ENCODE results near the gene KDM3A. TPM values are rescaled to one million over a fixed set of nuclear protein-coding genes. Genes with fewer than 3 reads are reported as not detected.
A peak's percentile ranks its signal among the peaks of the same experiment; 100 is the strongest.

KDM3A gene
- polyA plus RNA-seq, 1 of the 3 experiments (the other 2 are of a cell fraction): 13.7 TPM

- no peak overlapping the region for H3K9ac ChIP-seq
- peaks cover 23% of the 10 kb centered on the region for H3F3A ChIP-seq (replicated peaks; ENCODE audit: insufficient read depth)
- H2AFZ ChIP-seq (ENCODE audit: low read depth): no peak overlapping the region
- no peak overlapping the region for H3K4me2 ChIP-seq
- H3K27me3 ChIP-seq (ENCODE audit: insufficient read depth): no peaks in the 10 kb centered on the region
- peaks cover 10% of the 10 kb centered on the region for H3K79me2 ChIP-seq (ENCODE audit: insufficient read depth)
- H4K20me1 ChIP-seq (ENCODE audit: insufficient read depth): peaks cover 22% of the 10 kb centered on the region
- no peak overlapping the region for H3K27ac ChIP-seq (ENCODE audit: low read depth in 2 of 2, low read length in 1 of 2)
- no peak overlapping the region for H3K4me3 ChIP-seq (ENCODE audit: low read depth in 2 of 2, low read length in 1 of 2)
- peaks cover 76 to 81% of the 10 kb centered on the region in 2 experiments for H3K36me3 ChIP-seq (replicated peaks in 1 of 2; ENCODE audit: control insufficient read depth in 1 of 2, insufficient read depth in 2 of 2, low read length in 1 of 2)
- ChIA-PET CTCF (no interaction called here), POLR2A (no interaction called here)
- no peaks in the 10 kb centered on the region for H3K9me2 ChIP-seq
- TF ChIP-seq ZBTB33 (IDR thresholded peaks at IDR 0.05; ENCODE audit: borderline replicate concordance, low read depth) (no peak), FOSL2 (IDR thresholded peaks at IDR 0.05; ENCODE audit: borderline replicate concordance, low read depth) (peak; percentile 16; the same call in 1 of the 2 replicates), NFIC (IDR thresholded peaks at IDR 0.05; ENCODE audit: borderline replicate concordance) (no peak)
- TF ChIP-seq, protein P1, sequence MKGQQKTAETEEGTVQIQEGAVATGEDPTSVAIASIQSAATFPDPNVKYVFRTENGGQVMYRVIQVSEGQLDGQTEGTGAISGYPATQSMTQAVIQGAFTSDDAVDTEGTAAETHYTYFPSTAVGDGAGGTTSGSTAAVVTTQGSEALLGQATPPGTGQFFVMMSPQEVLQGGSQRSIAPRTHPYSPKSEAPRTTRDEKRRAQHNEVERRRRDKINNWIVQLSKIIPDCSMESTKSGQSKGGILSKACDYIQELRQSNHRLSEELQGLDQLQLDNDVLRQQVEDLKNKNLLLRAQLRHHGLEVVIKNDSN (IDR thresholded peaks at IDR 0.05; ENCODE audit: borderline replicate concordance, low read depth): no peak
- H3K9me3 ChIP-seq: no peaks in the 10 kb centered on the region
- no peak for DNase-seq
- peaks cover 0 to 16% of the 10 kb centered on the region in 2 experiments; a peak in 2 of 4 replicates for H3K4me1 ChIP-seq (ENCODE audit: control insufficient read depth in 1 of 2, insufficient read depth in 2 of 2, low read depth in 1 of 2, low read length in 1 of 2)
Observed at GRCh38 chr2:86477349-86477748, 36.2 kb downstream of the KDM3A start.

- POLR2A ChIA-PET: no interaction called here
- WGBS (ENCODE audit: low lambda C conversion rate): 78% methylated on average over 7 of the region's 7 CpGs
- Histone ChIP-seq H3K9ac (no peak overlapping the region), H3K9me2 (no peaks in the 10 kb centered on the region), H3K4me1 (ENCODE audit: control insufficient read depth in 1 of 2, insufficient read depth in 2 of 2, low read depth in 1 of 2, low read length in 1 of 2) (peaks cover 0 to 12% of the 10 kb centered on the region in 2 experiments; a peak in 2 of 4 replicates), H3K4me2 (no peak overlapping the region), H3K36me3 (replicated peaks in 1 of 2; ENCODE audit: control insufficient read depth in 1 of 2, insufficient read depth in 2 of 2, low read length in 1 of 2) (peaks cover 76 to 96% of the 10 kb centered on the region in 2 experiments), H3K9me3 (no peaks in the 10 kb centered on the region), H3K4me3 (ENCODE audit: low read depth in 2 of 2, low read length in 1 of 2) (no peak overlapping the region), H3K27me3 (ENCODE audit: insufficient read depth) (no peaks in the 10 kb centered on the region), H3K27ac (ENCODE audit: low read depth in 2 of 2, low read length in 1 of 2) (no peak overlapping the region), H4K20me1 (ENCODE audit: insufficient read depth) (peaks cover 19% of the 10 kb centered on the region), H2AFZ (ENCODE audit: low read depth) (no peak overlapping the region), H3K79me2 (ENCODE audit: insufficient read depth) (peaks cover 4% of the 10 kb centered on the region; the same call in 1 of the 2 replicates), H3F3A (replicated peaks; ENCODE audit: insufficient read depth) (peaks cover 15% of the 10 kb centered on the region)
- DNase-seq: no peak
- CTCF ChIA-PET: interaction anchor here (0.7 to 2.5 kb wide), 4 partner anchors 8 to 12 kb away, joined by 4 to 7 read pairs (median 4); no protein-coding TSS in a partner anchor
- TF ChIP-seq GATA2 (CRISPR knock-in tag; IDR thresholded peaks at IDR 0.05): no peak
- no peak for TF ChIP-seq TAF1 (IDR thresholded peaks at IDR 0.05; ENCODE audit: borderline replicate concordance, low read depth, low read length)
- no peak for TF ChIP-seq NFIC (IDR thresholded peaks at IDR 0.05; ENCODE audit: borderline replicate concordance)
- TF ChIP-seq MXI1 (IDR thresholded peaks at IDR 0.05; ENCODE audit: low read depth, low read length): no peak
- no peak for TF ChIP-seq SIN3A (IDR thresholded peaks at IDR 0.05; ENCODE audit: borderline replicate concordance, low read depth, low read length)
- TF ChIP-seq RCOR1 (IDR thresholded peaks at IDR 0.05; ENCODE audit: low read length): no peak
- TF ChIP-seq REST (IDR thresholded peaks at IDR 0.05; ENCODE audit: low read depth, low read length): no peak
- TF ChIP-seq, protein P1 (IDR thresholded peaks at IDR 0.05; ENCODE audit: borderline replicate concordance, low read depth): no peak
- no peak for TF ChIP-seq ELF1 (IDR thresholded peaks at IDR 0.05)
- TF ChIP-seq TEAD4 (IDR thresholded peaks at IDR 0.05; ENCODE audit: borderline replicate concordance, insufficient read depth): no peak
- TF ChIP-seq ZBTB33 (IDR thresholded peaks at IDR 0.05; ENCODE audit: borderline replicate concordance, low read depth): no peak
- TF ChIP-seq NRF1 (IDR thresholded peaks at IDR 0.05; ENCODE audit: low read depth, low read length): no peak
- TF ChIP-seq POLR2AphosphoS5 (IDR thresholded peaks at IDR 0.05; ENCODE audit: low read depth, low read length): no peak
Observed at GRCh38 chr2:86480105-86480504, 38.9 kb downstream of the KDM3A start.
